Middle frontal gyrus (tissue), 1 donor: ENCODE data around the gene SPRY2.
"Not testable (repeated sequence)": the region's sequence is repeated elsewhere in the genome, so short reads cannot be mapped to it uniquely, and the experiment has no call there.

Experiments used
- DNase-seq: peaks from one replicate; pipeline ENCODE4 v3.0.0-alpha.2; 2015; ENCODE audit warnings: low spot score; ENCODE audit errors: extremely low spot score

SPRY2 gene

DNA sequence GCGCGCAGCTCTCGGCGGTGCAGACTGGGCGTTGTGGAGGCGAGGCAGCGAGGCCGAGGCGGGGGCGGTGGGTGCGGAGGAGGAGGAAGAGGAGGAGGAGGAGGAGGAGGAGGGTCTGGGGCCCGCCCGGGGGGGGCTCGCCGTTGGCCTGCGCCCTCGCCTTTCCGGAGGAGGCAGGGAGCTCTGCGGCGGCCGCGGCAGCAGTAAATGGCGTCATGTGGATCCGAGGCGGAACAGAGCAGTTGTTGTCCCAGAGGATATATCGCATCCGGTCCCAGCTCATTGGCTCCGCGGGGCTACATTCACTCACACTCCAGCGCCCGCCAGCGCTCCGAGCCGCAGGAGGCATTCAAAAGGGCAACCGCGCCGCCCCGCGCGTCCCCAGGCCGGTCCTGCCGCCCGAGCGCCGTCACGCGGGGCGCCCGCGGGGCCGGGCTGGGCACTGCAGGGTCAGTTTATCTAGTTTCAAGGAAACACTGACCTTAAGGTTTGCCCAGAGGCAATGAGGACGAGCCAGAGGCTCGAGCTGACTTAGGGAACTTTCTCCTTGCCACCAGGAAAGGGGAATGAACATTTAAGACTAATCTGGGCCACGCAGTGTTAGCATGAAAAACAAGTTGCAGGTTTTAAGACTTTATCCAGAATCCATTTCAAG lies at the start of gene SPRY2:
Gene SPRY2, minus strand, starts transcription at position 26 of the 655 bp plus-strand sequence. CDS start 3,421 bp downstream, outside the sequence.
- peak; percentile 86 for DNase-seq

DNA sequence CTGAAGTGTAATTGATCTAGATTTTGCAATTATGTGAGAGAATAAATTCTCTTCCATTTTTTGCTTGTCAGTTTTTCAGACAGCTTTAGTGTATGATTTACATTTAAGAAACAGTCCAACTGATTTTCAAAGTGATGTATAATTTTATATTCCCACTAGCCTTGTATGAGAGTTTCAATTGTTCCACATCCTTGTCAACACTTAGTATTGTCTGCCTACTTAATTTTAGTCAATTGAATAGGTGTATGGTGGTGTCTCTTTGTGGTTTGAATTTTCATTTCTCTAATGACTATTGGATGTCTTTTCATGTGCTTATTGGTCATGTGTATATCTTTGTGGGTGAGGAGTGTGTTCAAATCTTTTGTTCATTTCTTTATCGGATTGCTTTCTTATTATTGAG lies 49.4 kb upstream of the SPRY2 start:
- no peak for DNase-seq

GRCh38 chr13:80389073-80390038 lies 48.4 kb upstream of the SPRY2 start:
- DNase-seq: no peak

DNA sequence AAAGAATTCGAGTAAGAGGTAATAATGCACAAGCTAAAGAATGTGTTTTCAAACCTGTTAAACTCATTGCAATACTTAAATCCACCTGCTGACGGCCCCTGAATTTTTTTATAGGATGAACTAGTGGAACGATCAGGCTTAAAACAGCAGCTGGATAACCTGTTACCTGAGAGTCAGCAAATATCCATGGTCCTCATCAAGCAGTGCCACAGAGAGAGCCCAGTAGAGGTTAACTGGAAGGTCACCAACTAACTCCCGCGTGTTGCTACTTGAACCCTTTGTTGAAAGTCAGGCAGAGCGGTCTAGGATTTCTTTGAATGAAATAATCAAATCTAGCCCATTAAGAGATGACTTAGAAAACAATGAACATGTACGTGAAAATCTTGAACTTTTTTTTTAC lies 47.6 kb upstream of the SPRY2 start:
- no peak for DNase-seq

GRCh38 chr13:80386592-80386991 lies 45.7 kb upstream of the SPRY2 start:
- no peak for DNase-seq

- DNase-seq: no peak
These were observed 45.1 kb upstream of the SPRY2 start for GRCh38 chr13:80386002-80386401.

- no peak for DNase-seq
These were observed 41.6 kb upstream of the SPRY2 start for GRCh38 chr13:80382576-80382975.

- DNase-seq: no peak
These were observed 38.3 kb upstream of the SPRY2 start for GRCh38 chr13:80379245-80379644.

DNA sequence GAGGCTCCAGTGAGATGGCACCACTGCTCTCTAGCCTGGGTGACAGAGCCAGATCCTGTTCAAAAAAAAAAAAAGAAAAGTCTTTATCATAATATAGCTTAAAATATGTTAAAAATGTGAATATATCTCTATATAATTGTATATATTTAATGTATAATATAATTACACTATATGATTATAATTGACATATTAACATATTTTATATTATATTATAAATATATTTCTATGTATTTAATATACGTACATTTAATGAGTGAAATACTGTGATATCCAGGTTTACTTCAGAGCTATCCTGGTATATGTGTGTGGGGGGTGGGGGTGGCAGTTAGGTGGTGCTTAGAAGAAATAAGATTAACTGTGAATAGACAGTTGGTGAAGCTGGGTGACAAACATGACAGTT lies 35.6 kb upstream of the SPRY2 start:
- no peak for DNase-seq

GRCh38 chr13:80374901-80375300 lies 34.0 kb upstream of the SPRY2 start:
- no peak for DNase-seq

DNA sequence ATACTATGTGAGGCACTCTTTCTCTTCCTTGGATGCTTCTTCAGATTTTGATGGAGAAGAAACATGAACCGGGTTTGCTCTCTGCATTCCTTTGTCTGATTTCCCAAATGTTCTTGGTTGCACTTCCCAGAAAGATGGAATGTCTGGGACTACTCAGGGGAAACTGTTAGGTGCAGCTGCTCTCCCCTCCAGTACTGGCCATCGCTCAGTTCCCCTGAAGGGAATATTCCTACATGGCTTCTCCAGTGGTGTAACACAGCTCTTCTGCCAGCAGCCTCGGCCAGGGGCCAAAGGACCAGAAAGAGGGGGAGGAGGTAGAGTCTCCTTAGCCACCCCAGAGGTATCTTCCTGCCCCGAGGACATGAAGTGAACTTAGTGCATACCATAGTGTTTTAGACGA lies 33.5 kb upstream of the SPRY2 start:
- DNase-seq: no peak

- no peak for DNase-seq
These were observed 31.0 kb upstream of the SPRY2 start for GRCh38 chr13:80371840-80372509.

DNA sequence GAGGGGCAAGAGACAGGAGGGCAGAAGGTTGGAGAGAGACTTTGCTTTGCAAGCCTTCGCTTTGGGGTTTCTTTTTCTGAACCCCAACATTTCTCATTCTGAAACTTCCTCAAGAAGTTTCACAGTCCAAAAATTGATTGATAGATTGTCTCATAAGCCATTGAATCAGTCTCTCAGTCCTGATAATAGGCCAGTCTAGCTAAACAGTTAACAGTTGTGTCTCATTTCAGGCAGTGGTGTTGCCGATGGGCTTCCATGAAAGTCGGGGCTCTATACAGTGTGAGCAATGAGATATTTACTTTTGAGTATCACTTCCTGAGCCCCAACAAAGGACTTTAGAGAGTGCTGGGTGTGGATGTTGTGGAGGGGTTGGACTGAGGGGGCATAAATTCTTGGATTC lies 26.5 kb upstream of the SPRY2 start:
- no peak for DNase-seq

DNA sequence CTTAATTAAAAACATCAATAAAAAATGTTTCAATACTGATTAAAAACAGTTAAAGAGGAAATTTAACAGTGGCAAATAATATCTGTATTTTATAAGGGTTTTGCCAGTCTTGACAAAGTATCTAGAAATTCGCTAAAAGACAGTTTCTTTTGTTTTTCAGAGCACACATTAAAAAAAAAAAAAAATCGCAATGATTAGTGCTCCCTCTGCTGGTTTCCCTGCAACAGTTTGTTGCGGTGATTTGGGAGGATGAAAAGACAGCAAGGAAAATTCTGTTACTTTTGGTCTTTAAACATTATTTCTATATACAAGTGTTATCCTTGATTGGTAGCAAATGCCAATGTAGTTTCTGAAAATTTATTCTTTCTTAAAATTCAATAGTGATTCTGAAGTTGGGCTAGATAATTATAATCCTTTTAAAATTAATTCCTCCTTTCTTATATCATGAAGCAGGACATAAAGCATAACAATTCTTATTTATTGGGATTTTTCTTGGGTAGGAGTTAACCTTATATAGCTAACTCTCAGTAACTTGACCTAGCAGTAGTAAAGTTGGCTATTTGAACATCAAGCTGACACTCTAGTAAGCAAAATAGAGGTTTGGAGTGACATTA lies 23.1 kb upstream of the SPRY2 start:
- DNase-seq: no peak

DNA sequence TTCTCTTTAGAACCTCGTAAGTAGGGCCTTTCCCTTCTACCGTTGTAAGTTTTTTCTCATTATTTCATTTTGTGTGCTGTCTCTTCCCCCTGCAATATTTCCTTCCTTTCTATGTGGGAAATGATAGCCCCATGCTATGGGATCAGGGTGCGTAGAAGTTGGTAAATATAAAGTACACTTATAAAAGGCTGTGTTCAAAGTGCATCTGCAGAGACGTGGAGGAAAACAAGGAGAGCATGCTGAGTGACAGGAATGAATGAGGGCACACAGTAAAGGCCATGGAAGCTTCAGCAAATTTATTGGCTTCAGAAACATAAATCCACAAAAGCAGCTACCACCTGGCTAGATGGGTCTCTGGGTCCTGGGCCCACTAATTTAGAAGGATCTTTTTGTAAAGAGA lies 21.6 kb upstream of the SPRY2 start:
- DNase-seq: no peak

- DNase-seq: no peak
These were observed 21.0 kb upstream of the SPRY2 start for GRCh38 chr13:80361883-80362327.

GRCh38 chr13:80361298-80361697 lies 20.4 kb upstream of the SPRY2 start:
- DNase-seq: no peak

- no peak for DNase-seq
These were observed 19.5 kb upstream of the SPRY2 start for GRCh38 chr13:80360453-80360800.

GRCh38 chr13:80359778-80360452 lies 19.0 kb upstream of the SPRY2 start:
- no peak for DNase-seq

GRCh38 chr13:80359414-80359777 lies 18.5 kb upstream of the SPRY2 start:
- DNase-seq: no peak

DNA sequence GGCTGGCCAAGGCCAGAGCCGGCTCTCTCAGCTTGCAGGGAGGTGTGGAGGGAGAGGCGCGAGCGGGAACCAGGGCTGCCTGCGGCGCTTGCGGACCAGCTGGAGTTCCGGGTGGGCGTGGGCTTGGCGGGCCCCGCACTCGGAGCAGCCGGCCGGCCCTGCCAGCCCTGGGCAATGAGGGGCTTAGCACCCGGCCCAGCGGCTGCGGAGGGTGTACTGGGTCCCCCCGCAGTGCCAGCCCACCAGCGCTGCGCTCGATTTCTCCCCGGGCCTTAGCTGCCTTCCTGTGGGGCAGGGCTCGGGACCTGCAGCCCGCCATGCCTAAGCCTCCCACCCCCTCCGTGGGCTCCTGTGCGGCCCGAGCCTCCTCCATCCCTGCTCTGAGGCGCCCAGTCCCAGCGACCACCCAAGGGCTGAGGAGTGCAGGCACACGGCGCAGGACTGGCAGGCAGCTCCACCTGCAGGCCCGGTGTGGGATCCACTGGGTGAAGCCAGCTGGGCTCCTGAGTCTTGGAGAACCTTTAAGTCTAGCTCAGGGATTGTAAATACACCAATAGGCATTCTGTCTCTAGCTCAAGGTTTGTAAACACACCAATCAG lies 14.7 kb upstream of the SPRY2 start:
- not testable (repeated sequence) for DNase-seq
